ENCODE data around the gene NR1H4.

DNA sequence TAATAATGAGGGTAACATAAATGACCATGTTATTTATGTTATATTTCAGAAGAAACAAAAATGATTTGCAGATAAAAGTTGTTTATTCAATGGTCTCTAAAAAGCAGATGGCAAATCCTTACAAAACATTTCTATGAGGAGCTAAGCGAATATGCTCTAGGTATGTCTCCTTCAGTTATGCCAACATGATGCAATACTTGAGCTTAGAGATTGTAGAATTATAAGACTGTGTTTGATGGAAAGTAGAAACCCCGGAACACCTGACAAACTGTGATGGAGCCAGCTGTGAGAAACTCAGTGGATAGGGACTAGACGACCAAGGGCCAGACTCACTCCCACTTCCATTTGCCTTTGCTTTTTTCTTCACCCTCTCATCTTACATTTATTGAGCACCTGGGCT, 17.8 kb upstream of the NR1H4 start:
- TF ChIP-seq, protein P1, sequence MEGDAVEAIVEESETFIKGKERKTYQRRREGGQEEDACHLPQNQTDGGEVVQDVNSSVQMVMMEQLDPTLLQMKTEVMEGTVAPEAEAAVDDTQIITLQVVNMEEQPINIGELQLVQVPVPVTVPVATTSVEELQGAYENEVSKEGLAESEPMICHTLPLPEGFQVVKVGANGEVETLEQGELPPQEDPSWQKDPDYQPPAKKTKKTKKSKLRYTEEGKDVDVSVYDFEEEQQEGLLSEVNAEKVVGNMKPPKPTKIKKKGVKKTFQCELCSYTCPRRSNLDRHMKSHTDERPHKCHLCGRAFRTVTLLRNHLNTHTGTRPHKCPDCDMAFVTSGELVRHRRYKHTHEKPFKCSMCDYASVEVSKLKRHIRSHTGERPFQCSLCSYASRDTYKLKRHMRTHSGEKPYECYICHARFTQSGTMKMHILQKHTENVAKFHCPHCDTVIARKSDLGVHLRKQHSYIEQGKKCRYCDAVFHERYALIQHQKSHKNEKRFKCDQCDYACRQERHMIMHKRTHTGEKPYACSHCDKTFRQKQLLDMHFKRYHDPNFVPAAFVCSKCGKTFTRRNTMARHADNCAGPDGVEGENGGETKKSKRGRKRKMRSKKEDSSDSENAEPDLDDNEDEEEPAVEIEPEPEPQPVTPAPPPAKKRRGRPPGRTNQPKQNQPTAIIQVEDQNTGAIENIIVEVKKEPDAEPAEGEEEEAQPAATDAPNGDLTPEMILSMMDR (IDR thresholded peaks at IDR 0.05), result no peak
- TF ChIP-seq ZFX (IDR thresholded peaks at IDR 0.05; ENCODE audit: borderline replicate concordance), result no peak
